GM12874 (cell line): ENCODE results near the gene MORN1.

Source experiments
- CTCF ChIP-seq: IDR thresholded peaks from 2 replicates; pipeline ENCODE4 v1.5.1; 2011; ENCODE audit warnings: low read depth, mild to moderate bottlenecking, control low read depth, low read length, moderate library complexity; ENCODE audit not compliant: insufficient read depth

Gene MORN1

GRCh38 chr1:2320006-2320405 is 71.3 kb downstream of the MORN1 start:
- TF ChIP-seq CTCF = no peak

- TF ChIP-seq CTCF = no peak
These were observed 72.1 kb downstream of the MORN1 start for GRCh38 chr1:2319291-2319690.

GRCh38 chr1:2318314-2319278 is 72.8 kb downstream of the MORN1 start:
- no peak for TF ChIP-seq CTCF

GRCh38 chr1:2317230-2318065 is 73.9 kb downstream of the MORN1 start:
- TF ChIP-seq CTCF = no peak

- no peak for TF ChIP-seq CTCF
These were observed 74.8 kb downstream of the MORN1 start for GRCh38 chr1:2316451-2316961.

- TF ChIP-seq CTCF = no peak
These were observed 75.5 kb downstream of the MORN1 start for GRCh38 chr1:2315674-2316450.
